8988T (cell line): ENCODE results near the gene RHOXF2B.
"Not testable (repeated sequence)": the region's sequence is repeated elsewhere in the genome, so short reads cannot be mapped to it uniquely, and the experiment has no call there.

Experiments used
- DNase-seq: peaks from one replicate; pipeline ENCODE4 v3.0.0; 2011

Gene RHOXF2B

GRCh38 chrX:120077590-120077989 lies at the start of gene RHOXF2B:
Gene RHOXF2B, minus strand, starts transcription at chrX:120077690. Its CDS starts 138 bp downstream, at chrX:120077552.
- DNase-seq: not testable (repeated sequence)

GRCh38 chrX:120125444-120125843 lies 48.0 kb upstream of the RHOXF2B start:
- no peak for DNase-seq

GRCh38 chrX:120120223-120120622 lies 42.7 kb upstream of the RHOXF2B start:
- no peak for DNase-seq

- no peak for DNase-seq
Measured at GRCh38 chrX:120115438-120115963, 38.0 kb upstream of the RHOXF2B start, which contains the start of gene RHOXF1. Gene RHOXF1, minus strand, starts transcription at chrX:120115913. Its CDS starts 51 bp downstream, at chrX:120115862.

- no peak for DNase-seq
Measured at GRCh38 chrX:120111611-120112010, 34.1 kb upstream of the RHOXF2B start.

- DNase-seq: no peak
Measured at GRCh38 chrX:120109378-120109777, 31.9 kb upstream of the RHOXF2B start.

GRCh38 chrX:120104707-120105106 lies 27.2 kb upstream of the RHOXF2B start:
- not testable (repeated sequence) for DNase-seq

GRCh38 chrX:120101057-120101456 lies 23.6 kb upstream of the RHOXF2B start:
- not testable (repeated sequence) for DNase-seq

GRCh38 chrX:120090208-120090607 lies 12.7 kb upstream of the RHOXF2B start:
- peak; percentile 15 for DNase-seq

- no peak for DNase-seq
Measured at GRCh38 chrX:120087289-120088017, 10.0 kb upstream of the RHOXF2B start.

GRCh38 chrX:120085553-120086185 lies 8.2 kb upstream of the RHOXF2B start:
- not testable (repeated sequence) for DNase-seq

GRCh38 chrX:120066169-120066568 lies 11.3 kb downstream of the RHOXF2B start:
- DNase-seq: not testable (repeated sequence)

- DNase-seq: not testable (repeated sequence)
Measured at GRCh38 chrX:120042712-120043111, 34.8 kb downstream of the RHOXF2B start.

- not testable (repeated sequence) for DNase-seq
Measured at GRCh38 chrX:120042247-120042646, 35.2 kb downstream of the RHOXF2B start.

- DNase-seq: not testable (repeated sequence)
Measured at GRCh38 chrX:120040176-120040575, 37.3 kb downstream of the RHOXF2B start.

GRCh38 chrX:120039087-120039733 lies 38.3 kb downstream of the RHOXF2B start:
- DNase-seq: not testable (repeated sequence)

GRCh38 chrX:120036704-120037103 lies 40.8 kb downstream of the RHOXF2B start:
- no peak for DNase-seq

- not testable (repeated sequence) for DNase-seq
Measured at GRCh38 chrX:120035522-120036309, 41.8 kb downstream of the RHOXF2B start.

- DNase-seq: no peak
Measured at GRCh38 chrX:120029354-120029753, 48.1 kb downstream of the RHOXF2B start.

- DNase-seq: no peak
Measured at GRCh38 chrX:120023259-120023658, 54.2 kb downstream of the RHOXF2B start.

GRCh38 chrX:120022763-120023162 lies 54.7 kb downstream of the RHOXF2B start:
- DNase-seq: no peak
